Measurements from ENCODE around the gene UBE2D1.

The UBE2D1 gene

GRCh38 chr10:58305821-58306220 is 29.0 kb upstream of the UBE2D1 start:
- H3K27ac ChIP-seq = no peak overlapping the region
- TF ChIP-seq ZFX (IDR thresholded peaks at IDR 0.05; ENCODE audit: borderline replicate concordance) = no peak
- no peak for TF ChIP-seq CTCF (IDR thresholded peaks at IDR 0.05)

GRCh38 chr10:58307676-58308075 is 27.1 kb upstream of the UBE2D1 start:
- no peak overlapping the region for H3K27ac ChIP-seq
- TF ChIP-seq CTCF (IDR thresholded peaks at IDR 0.05) (no peak), ZFX (IDR thresholded peaks at IDR 0.05; ENCODE audit: borderline replicate concordance) (no peak)

GRCh38 chr10:58311026-58311425 is 23.8 kb upstream of the UBE2D1 start:
- TF ChIP-seq CTCF (IDR thresholded peaks at IDR 0.05) = no peak
- TF ChIP-seq ZFX (IDR thresholded peaks at IDR 0.05; ENCODE audit: borderline replicate concordance) = no peak
- no peak overlapping the region for H3K27ac ChIP-seq

- no peak overlapping the region for H3K27ac ChIP-seq
- TF ChIP-seq ZFX (IDR thresholded peaks at IDR 0.05; ENCODE audit: borderline replicate concordance) (no peak), CTCF (IDR thresholded peaks at IDR 0.05) (no peak)
Observed at GRCh38 chr10:58316874-58317273, 17.9 kb upstream of the UBE2D1 start.

GRCh38 chr10:58318346-58318745 is 16.5 kb upstream of the UBE2D1 start:
- no peak overlapping the region for H3K27ac ChIP-seq
- TF ChIP-seq CTCF (IDR thresholded peaks at IDR 0.05) (no peak), ZFX (IDR thresholded peaks at IDR 0.05; ENCODE audit: borderline replicate concordance) (no peak)

- no peak overlapping the region for H3K27ac ChIP-seq
- TF ChIP-seq ZFX (IDR thresholded peaks at IDR 0.05; ENCODE audit: borderline replicate concordance) (no peak), CTCF (IDR thresholded peaks at IDR 0.05) (no peak)
Observed at GRCh38 chr10:58319599-58319998, 15.2 kb upstream of the UBE2D1 start.

GRCh38 chr10:58320351-58321049 is 14.3 kb upstream of the UBE2D1 start:
- no peak overlapping the region for H3K27ac ChIP-seq
- TF ChIP-seq ZFX (IDR thresholded peaks at IDR 0.05; ENCODE audit: borderline replicate concordance) = no peak
- no peak for TF ChIP-seq CTCF (IDR thresholded peaks at IDR 0.05)

Data from 22Rv1 (cell line).